Stimulated activated CD4-positive, alpha-beta T cell treated with anti-CD3 and anti-CD28 coated beads, Interleukin-2, amount 100 ng/mL, for 4 hours (primary cell): Measurements from ENCODE around the gene ATP5F1D.

Experiments
- DNase-seq: peaks from one replicate; pipeline ENCODE4 v3.0.0-alpha.2; 2020; ENCODE audit warnings: low read depth

ATP5F1D gene

GRCh38 chr19:1248139-1248785, 6.7 kb downstream of the ATP5F1D start, which contains the start of gene MIDN:
Gene MIDN, plus strand, starts transcription at chr19:1248583. Its CDS starts 1,714 bp downstream, at chr19:1250297.
- DNase-seq: no peak

GRCh38 chr19:1248786-1249297, 7.3 kb downstream of the ATP5F1D start:
- DNase-seq: peak; percentile 83

GRCh38 chr19:1249298-1249989, 7.9 kb downstream of the ATP5F1D start:
- DNase-seq: peak; percentile 92

GRCh38 chr19:1249990-1250436, 8.5 kb downstream of the ATP5F1D start:
- no peak for DNase-seq

GRCh38 chr19:1250437-1251260, 9.1 kb downstream of the ATP5F1D start:
- no peak for DNase-seq

- DNase-seq: no peak
These were observed 10.0 kb downstream of the ATP5F1D start for GRCh38 chr19:1251330-1252220.

GRCh38 chr19:1252221-1252820, 10.8 kb downstream of the ATP5F1D start:
- DNase-seq: no peak

GRCh38 chr19:1252821-1253513, 11.4 kb downstream of the ATP5F1D start:
- DNase-seq: no peak

- no peak for DNase-seq
These were observed 12.0 kb downstream of the ATP5F1D start for GRCh38 chr19:1253514-1254080.

- no peak for DNase-seq
These were observed 12.6 kb downstream of the ATP5F1D start for GRCh38 chr19:1254081-1254527.

GRCh38 chr19:1254530-1255185, 13.1 kb downstream of the ATP5F1D start:
- no peak for DNase-seq

- DNase-seq: no peak
These were observed 13.9 kb downstream of the ATP5F1D start for GRCh38 chr19:1255186-1256161.

GRCh38 chr19:1256646-1257474, 15.3 kb downstream of the ATP5F1D start:
- DNase-seq: no peak

GRCh38 chr19:1257475-1258162, 16.1 kb downstream of the ATP5F1D start:
- DNase-seq: no peak

GRCh38 chr19:1258163-1258492, 16.6 kb downstream of the ATP5F1D start:
- DNase-seq: no peak

- no peak for DNase-seq
These were observed 17.2 kb downstream of the ATP5F1D start for GRCh38 chr19:1258707-1259205.
